Measurements from ENCODE around the gene BEND6.
"Not testable (repeated sequence)": the region's sequence is repeated elsewhere in the genome, so short reads cannot be mapped to it uniquely, and the experiment has no call there.

BEND6 gene

DNA sequence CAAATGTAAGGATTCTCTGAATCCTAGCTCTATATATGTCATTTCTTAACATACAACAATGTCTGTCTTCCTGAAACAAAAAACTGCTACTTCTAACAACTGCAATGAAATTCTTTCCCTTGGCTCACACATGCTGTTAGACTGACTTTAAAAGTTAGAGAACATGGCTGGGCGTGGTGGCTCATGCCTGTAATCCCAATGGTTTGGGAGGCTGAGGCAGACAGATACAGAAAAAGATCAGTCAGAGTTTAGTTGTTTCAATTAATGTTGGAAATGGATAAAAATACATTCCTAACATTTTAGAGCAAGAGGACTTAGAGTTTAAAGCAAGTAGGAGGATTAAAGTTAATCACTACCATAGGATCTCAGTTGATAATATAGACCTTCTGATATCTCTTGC lies 62.9 kb downstream of the BEND6 start:
- DNase-seq (ENCODE audit: low read depth, low spot score), result no peak
- H3K4me3 ChIP-seq (ENCODE audit: low read length), result no peak overlapping the region

- no peak overlapping the region for H3K4me3 ChIP-seq (ENCODE audit: low read length)
- no peak for DNase-seq (ENCODE audit: low read depth, low spot score)
Measured at GRCh38 chr6:57019434-57019833, 64.5 kb downstream of the BEND6 start.

GRCh38 chr6:57021086-57021720 lies 66.3 kb downstream of the BEND6 start:
- H3K4me3 ChIP-seq (ENCODE audit: low read length), result no peak overlapping the region
- DNase-seq (ENCODE audit: low read depth, low spot score), result peak; percentile 39

- DNase-seq (ENCODE audit: low read depth, low spot score), result no peak
- H3K4me3 ChIP-seq (ENCODE audit: low read length), result no peak overlapping the region
Measured at GRCh38 chr6:57024321-57024720, 69.4 kb downstream of the BEND6 start.

DNA sequence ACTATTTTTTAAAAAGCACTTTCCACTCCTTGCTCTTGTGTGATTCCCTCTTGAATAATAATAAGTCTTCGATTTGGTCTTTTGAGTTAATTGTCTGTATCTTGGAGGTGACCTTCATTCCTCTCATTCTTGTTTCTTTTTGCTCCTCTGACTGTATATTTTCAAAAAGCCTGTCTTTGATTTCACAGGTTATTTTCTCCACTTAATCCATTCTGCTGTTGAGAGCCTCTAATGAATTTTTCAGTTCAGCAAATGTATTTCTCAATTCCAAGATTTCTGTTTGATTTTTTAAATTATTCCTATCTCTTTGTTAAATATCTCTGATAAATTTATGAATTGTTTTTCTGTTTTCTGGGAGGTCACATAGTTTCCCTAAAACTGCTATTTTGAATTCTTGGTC lies 69.9 kb downstream of the BEND6 start:
- DNase-seq (ENCODE audit: low read depth, low spot score), result no peak
- no peak overlapping the region for H3K4me3 ChIP-seq (ENCODE audit: low read length)

DNA sequence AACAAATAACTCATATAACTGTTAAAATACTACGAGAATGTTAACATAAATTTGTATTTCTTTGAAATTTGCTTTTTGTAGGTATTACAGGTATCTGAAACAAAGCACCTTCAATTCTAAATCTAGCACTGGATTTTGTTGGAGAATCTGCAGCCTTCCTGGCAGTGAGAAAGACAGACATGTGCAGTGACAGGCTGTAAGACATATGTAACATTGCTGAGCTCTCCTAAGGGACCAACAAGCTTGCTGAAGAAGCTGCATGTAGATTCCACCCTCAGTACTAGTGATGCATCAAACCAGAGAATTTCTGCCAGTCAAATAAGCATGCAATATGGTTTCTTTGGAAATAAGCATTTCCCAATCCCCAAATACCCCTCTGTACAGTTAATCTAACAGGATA lies 71.1 kb downstream of the BEND6 start:
- no peak overlapping the region for H3K4me3 ChIP-seq (ENCODE audit: low read length)
- DNase-seq (ENCODE audit: low read depth, low spot score), result no peak

DNA sequence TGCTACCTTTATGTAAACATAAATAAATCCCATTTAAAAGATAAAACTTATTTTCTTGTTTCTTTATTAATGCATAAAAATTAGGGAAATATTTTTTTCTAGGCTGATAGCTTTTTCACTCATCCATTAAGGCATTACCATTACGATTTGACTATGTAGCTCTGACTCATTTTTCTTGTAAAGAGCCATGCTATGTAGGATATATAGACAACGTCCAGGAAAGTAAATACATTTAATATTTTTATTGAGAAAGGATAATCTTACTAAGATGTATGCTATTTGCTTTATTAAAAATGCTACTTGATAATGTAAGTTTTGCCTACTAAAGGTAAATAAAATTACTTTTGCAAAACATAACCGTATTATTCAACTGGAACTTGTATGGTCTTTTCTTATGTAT lies 72.4 kb downstream of the BEND6 start:
- H3K4me3 ChIP-seq (ENCODE audit: low read length), result no peak overlapping the region
- DNase-seq (ENCODE audit: low read depth, low spot score), result no peak

- no peak for DNase-seq (ENCODE audit: low read depth, low spot score)
- no peak overlapping the region for H3K4me3 ChIP-seq (ENCODE audit: low read length)
Measured at GRCh38 chr6:57029213-57029612, 74.3 kb downstream of the BEND6 start.

- no peak overlapping the region for H3K4me3 ChIP-seq (ENCODE audit: low read length)
- no peak for DNase-seq (ENCODE audit: low read depth, low spot score)
Measured at GRCh38 chr6:57033228-57033627, 78.3 kb downstream of the BEND6 start.

DNA sequence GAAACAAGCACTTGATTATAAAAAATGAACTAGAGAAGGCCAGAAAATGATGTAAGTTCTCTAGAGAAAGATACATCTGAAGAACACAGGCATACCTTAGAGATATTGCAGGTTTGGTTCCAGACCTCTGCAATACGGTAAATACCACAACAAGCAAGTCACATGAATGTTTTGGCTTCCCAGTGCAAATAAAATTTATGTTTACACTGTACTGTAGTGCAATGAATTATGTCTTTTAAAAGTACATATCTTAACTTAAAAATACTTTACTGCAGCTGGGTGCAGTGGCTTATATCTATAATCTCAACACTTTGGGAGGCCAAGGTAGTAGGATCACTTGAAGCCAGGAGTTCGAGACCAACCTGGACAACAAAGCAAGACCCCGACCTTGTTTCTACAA lies 80.6 kb downstream of the BEND6 start:
- DNase-seq (ENCODE audit: low read depth, low spot score), result no peak

DNA sequence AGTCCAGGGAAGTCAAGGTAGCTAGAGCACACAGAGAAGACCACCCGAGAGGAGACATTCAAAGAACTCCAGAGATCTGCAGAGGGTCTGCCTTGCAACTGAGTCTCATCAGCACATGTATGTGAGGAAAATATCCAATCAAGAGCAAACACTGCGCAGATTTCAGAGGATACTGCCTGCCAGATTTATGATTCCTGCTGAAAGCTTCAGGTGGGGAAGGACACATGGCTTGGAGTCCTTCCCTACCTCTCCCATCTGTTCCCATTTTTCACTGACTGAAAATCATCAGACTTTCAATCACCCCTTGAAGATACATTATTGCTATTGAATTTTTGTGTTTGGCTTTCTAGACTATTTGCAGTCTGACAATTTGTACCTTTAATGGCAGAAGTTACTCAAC lies 84.0 kb downstream of the BEND6 start:
- no peak overlapping the region for H3K4me3 ChIP-seq (ENCODE audit: low read length)

More for the DNA sequence above, 80.6 kb downstream of the BEND6 start:
- H3K4me3 ChIP-seq (ENCODE audit: low read length), result no peak overlapping the region

DNA sequence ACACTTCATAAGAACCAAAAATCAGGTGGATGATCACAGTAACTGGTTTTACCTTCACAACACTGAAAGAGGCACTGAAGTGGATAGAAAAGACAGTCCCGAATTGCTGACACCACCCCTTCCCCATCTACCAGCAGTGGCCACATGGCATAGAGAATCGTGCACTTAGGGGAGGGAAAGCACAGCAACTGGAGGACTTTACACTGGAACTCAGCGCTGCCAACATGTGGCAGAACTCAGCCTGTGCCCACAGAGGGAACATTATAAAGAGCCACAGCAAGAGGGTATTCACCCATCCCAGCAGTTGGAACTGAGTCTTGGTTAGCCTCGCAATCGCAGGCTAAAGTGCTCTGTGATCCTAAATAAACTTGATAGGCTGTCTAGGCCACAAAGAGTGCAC lies 85.1 kb downstream of the BEND6 start:
- peak; percentile 36 for DNase-seq (ENCODE audit: low read depth, low spot score)
- no peak overlapping the region for H3K4me3 ChIP-seq (ENCODE audit: low read length)

More for the DNA sequence above, 84.0 kb downstream of the BEND6 start:
- no peak for DNase-seq (ENCODE audit: low read depth, low spot score)

DNA sequence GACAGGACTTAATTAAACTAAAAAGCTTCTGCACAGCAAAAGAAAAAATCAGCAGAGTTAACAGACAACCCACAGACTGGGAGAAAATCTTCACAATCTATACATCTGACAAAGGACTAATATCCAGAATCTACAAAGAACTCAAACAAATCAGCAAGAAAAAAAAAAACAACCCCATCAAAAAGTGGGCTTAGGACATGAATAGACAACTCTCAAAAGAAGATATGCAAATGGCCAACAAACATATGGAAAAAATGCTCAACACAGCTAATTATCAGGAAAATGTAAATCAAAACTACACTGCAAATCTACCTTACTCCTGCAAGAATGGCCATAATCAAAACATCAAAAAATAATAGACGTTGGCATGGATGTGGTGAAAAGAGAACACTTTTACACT lies 89.2 kb downstream of the BEND6 start:
- H3K4me3 ChIP-seq (ENCODE audit: low read length); DNase-seq (ENCODE audit: low read depth, low spot score): not testable (repeated sequence)

DNA sequence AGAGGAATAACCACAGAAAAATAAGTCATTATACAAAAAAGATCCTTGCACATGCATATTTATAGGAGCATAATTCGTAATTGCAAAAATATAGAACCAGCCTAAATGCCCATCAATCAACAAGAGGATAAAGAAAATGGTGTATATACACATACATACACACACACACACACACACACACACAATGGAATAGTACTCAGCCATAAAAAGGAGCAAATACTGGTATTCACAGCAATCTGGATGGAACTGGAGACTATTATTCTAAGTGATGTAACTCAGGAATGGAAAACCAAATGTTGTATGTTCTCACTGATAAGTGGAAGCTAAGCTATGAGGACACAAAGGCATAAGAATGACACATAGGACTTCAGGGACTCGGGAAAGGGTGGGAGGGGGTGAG lies 89.7 kb downstream of the BEND6 start:
- no peak overlapping the region for H3K4me3 ChIP-seq (ENCODE audit: low read length)
- DNase-seq (ENCODE audit: low read depth, low spot score), result no peak

- DNase-seq (ENCODE audit: low read depth, low spot score), result peak; percentile 80
- H3K4me3 ChIP-seq (ENCODE audit: low read length), result peak within 1 kb of the TSS; percentile 61
Measured at GRCh38 chr6:57046332-57047256, 91.7 kb downstream of the BEND6 start, which contains the start of gene KIAA1586. KIAA1586 (plus strand) TSS chr6:57046693; CDS start chr6:57046756, 63 bp downstream.

DNA sequence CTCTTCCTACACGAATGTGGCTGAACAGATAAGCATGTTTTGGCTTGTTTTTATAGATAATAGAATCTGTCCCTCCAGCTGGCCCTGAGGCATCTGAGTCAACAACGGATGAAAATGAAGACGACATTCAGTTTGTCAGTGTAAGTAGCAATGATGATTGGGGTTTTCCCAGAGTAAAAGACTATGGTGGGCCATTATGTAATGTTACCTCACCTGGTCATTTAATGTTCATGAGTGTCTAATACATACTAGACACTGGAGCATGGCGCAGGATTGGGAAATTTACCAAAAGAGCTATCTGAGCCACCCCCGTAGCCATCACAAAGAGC lies 92.3 kb downstream of the BEND6 start:
- H3K4me3 ChIP-seq (ENCODE audit: low read length); DNase-seq (ENCODE audit: low read depth, low spot score): not testable (repeated sequence)

- not testable (repeated sequence) for H3K4me3 ChIP-seq (ENCODE audit: low read length); DNase-seq (ENCODE audit: low read depth, low spot score)
Measured at GRCh38 chr6:57047859-57048258, 93.0 kb downstream of the BEND6 start.

GRCh38 chr6:57048577-57048976 lies 93.7 kb downstream of the BEND6 start:
- H3K4me3 ChIP-seq (ENCODE audit: low read length), result no peak overlapping the region
- no peak for DNase-seq (ENCODE audit: low read depth, low spot score)

- DNase-seq (ENCODE audit: low read depth, low spot score), result no peak
- H3K4me3 ChIP-seq (ENCODE audit: low read length), result no peak overlapping the region
Measured at GRCh38 chr6:57063847-57064246, 108.9 kb downstream of the BEND6 start.

- no peak overlapping the region for H3K4me3 ChIP-seq (ENCODE audit: low read length)
- no peak for DNase-seq (ENCODE audit: low read depth, low spot score)
Measured at GRCh38 chr6:57064809-57065208, 109.9 kb downstream of the BEND6 start.

- DNase-seq (ENCODE audit: low read depth, low spot score), result no peak
- H3K4me3 ChIP-seq (ENCODE audit: low read length), result no peak overlapping the region
Measured at GRCh38 chr6:57068061-57068460, 113.2 kb downstream of the BEND6 start.

Measured in Jurkat, Clone E6-1 (cell line).